IMR-90 (cell line): ENCODE results near the gene LHPP. TPM values are rescaled to one million over a fixed set of nuclear protein-coding genes. Genes with fewer than 3 reads are reported as not detected.

Experiments used
- ATAC-seq: fragments of 200-7000 bp; cut with Tn5 transposase; 2 replicates; pipeline ENCODE4 v1.9.1; 2020; ENCODE audit warnings: low read depth, mild to moderate bottlenecking, moderate library complexity
- BruUV-seq: library from RNA; stranded (reverse); fragments of 400-500 nt; replicated peaks from 2 replicates; lab custom pipeline; 2021; lab: Mats Ljungman, UMichigan
- CTCF ChIA-PET: fragments of 300-600 bp; formaldehyde crosslinking; extraction: SDS; loops from one replicate; lab custom pipeline; 2021; ENCODE audit warnings: antibody characterized with exemption; lab: Yijun Ruan, JAX
- POLR2A ChIA-PET: fragments of 300-600 bp; sonication (Branson Sonifier 250); formaldehyde crosslinking; loops from one replicate; lab custom pipeline; 2022; ENCODE audit warnings: antibody characterized with exemption; ENCODE audit not compliant: unreplicated experiment; lab: Charles Lee
- DNase-seq: peaks from one replicate; pipeline ENCODE4 v3.0.0; 2013
- H2AFZ ChIP-seq: replicated peaks from 2 replicates; pipeline ENCODE3; 2013; ENCODE audit warnings: low read length, mild to moderate bottlenecking; ENCODE audit not compliant: poor library complexity
- H2AK5ac ChIP-seq: 2 replicates; pipeline ENCODE4 v1.6.1; 2013; ENCODE audit warnings: low read depth, low read length, inconsistent platforms
- H2AK9ac ChIP-seq: replicated peaks from 2 replicates; pipeline ENCODE3; 2013; ENCODE audit warnings: mild to moderate bottlenecking, low read depth, low read length, moderate library complexity; ENCODE audit not compliant: poor library complexity
- H2BK120ac ChIP-seq: 2 replicates; pipeline ENCODE4 v1.6.1; 2013; ENCODE audit warnings: low read depth, low read length, inconsistent platforms
- H2BK15ac ChIP-seq: 3 replicates; pipeline ENCODE4 v1.6.1; 2013; ENCODE audit warnings: low read depth, low read length, inconsistent platforms
- H2BK20ac ChIP-seq: 2 replicates; pipeline ENCODE4 v1.6.1; 2013; ENCODE audit warnings: low read depth, mild to moderate bottlenecking, inconsistent platforms, low read length, moderate library complexity
- H2BK5ac ChIP-seq: 2 replicates; pipeline ENCODE4 v1.6.1; 2013; ENCODE audit warnings: mild to moderate bottlenecking, low read depth, low read length, inconsistent platforms; ENCODE audit not compliant: poor library complexity, severe bottlenecking
- H3K14ac ChIP-seq: replicated peaks from 2 replicates; pipeline ENCODE4 v1.6.1; 2013; ENCODE audit warnings: low read depth, low read length, inconsistent platforms
- H3K18ac ChIP-seq: 2 replicates; pipeline ENCODE4 v1.6.1; 2013; ENCODE audit warnings: low read depth, low read length, control low read depth
- H3K23ac ChIP-seq: 2 replicates; pipeline ENCODE4 v1.6.1; 2013; ENCODE audit warnings: low read depth, low read length, inconsistent platforms
- H3K27ac ChIP-seq: 2 replicates; pipeline ENCODE4 v1.5.1; 2013; ENCODE audit warnings: mild to moderate bottlenecking, control low read depth, low read length; ENCODE audit not compliant: insufficient read depth
- H3K27me3 ChIP-seq: 2 replicates; pipeline ENCODE4 v1.6.1; 2013; ENCODE audit warnings: low read length; ENCODE audit not compliant: control insufficient read depth, insufficient read depth
- H3K36me3 ChIP-seq: 2 replicates; pipeline ENCODE4 v1.6.1; 2013; ENCODE audit warnings: low read length, mixed read lengths; ENCODE audit not compliant: control insufficient read depth, insufficient read depth
- H3K4ac ChIP-seq: 2 replicates; pipeline ENCODE4 v1.6.1; 2013; ENCODE audit warnings: low read depth, low read length, inconsistent platforms
- H3K4me1 ChIP-seq: 2 replicates; pipeline ENCODE4 v1.6.1; 2013; ENCODE audit warnings: low read length, mixed read lengths; ENCODE audit not compliant: control insufficient read depth, insufficient read depth
- H3K4me2 ChIP-seq: 2 replicates; pipeline ENCODE4 v1.6.1; 2013; ENCODE audit warnings: low read depth, mild to moderate bottlenecking, control low read depth, low read length, moderate library complexity
- H3K4me3 ChIP-seq: 2 replicates; pipeline ENCODE4 v1.5.1; 2013; ENCODE audit warnings: low read depth, mild to moderate bottlenecking, control low read depth, low read length, moderate library complexity; ENCODE audit not compliant: insufficient read depth
- H3K56ac ChIP-seq: 2 replicates; pipeline ENCODE4 v1.6.1; 2013; ENCODE audit warnings: low read length, inconsistent platforms; ENCODE audit not compliant: insufficient read depth; ENCODE audit errors: extremely low read depth
- H3K79me1 ChIP-seq, 2 experiments: 2 replicates each; pipeline ENCODE4 v1.6.1; 2013; ENCODE audit warnings: low read length in 2 of 2, inconsistent platforms in 1 of 2, low read depth in 1 of 2
- H3K9ac ChIP-seq: 2 replicates; pipeline ENCODE4 v1.6.1; 2013; ENCODE audit warnings: low read depth, low read length, control low read depth
- H3K9me1 ChIP-seq: 2 replicates; pipeline ENCODE4 v1.6.1; 2013; ENCODE audit warnings: low read length, inconsistent platforms; ENCODE audit not compliant: insufficient read depth
- H3K9me3 ChIP-seq: 2 replicates; pipeline ENCODE4 v1.6.1; 2013; ENCODE audit warnings: low read length; ENCODE audit not compliant: control insufficient read depth, insufficient read depth
- H4K20me1 ChIP-seq: 2 replicates; pipeline ENCODE4 v1.6.1; 2013; ENCODE audit warnings: low read length, inconsistent platforms; ENCODE audit not compliant: insufficient read depth
- H4K5ac ChIP-seq: 2 replicates; pipeline ENCODE4 v1.6.1; 2013; ENCODE audit warnings: mild to moderate bottlenecking, low read depth, low read length, control low read depth
- H4K8ac ChIP-seq, 2 experiments: 2 replicates each; pipeline ENCODE4 v1.6.1; 2013; ENCODE audit warnings: low read depth in 2 of 2, low read length in 2 of 2, control low read depth in 1 of 2, inconsistent platforms in 1 of 2
- H4K91ac ChIP-seq: 2 replicates; pipeline ENCODE4 v1.6.1; 2013; ENCODE audit warnings: low read depth, low read length, inconsistent platforms; ENCODE audit not compliant: insufficient read depth
- MXI1 ChIP-seq: IDR thresholded peaks from 2 replicates; pipeline ENCODE4 v1.6.1; 2012; ENCODE audit warnings: low read depth, mild to moderate bottlenecking, low read length, moderate library complexity, borderline replicate concordance
- WGBS, 2 experiments: methylation state at CpG; one replicate each; pipeline versions ENCODE4 v1.1.5 to v1.1.7; 2013; ENCODE audit warnings: missing lambda C conversion rate in 2 of 2; ENCODE audit not compliant: insufficient read length in 1 of 2; ENCODE audit errors: extremely low coverage in 2 of 2; 5-methylcytosine and 5-hydroxymethylcytosine counted together
- dilution Hi-C: fragments of 300-500 bp; cut with HindIII; formaldehyde crosslinking; loops from one replicate; pipeline ENCODE4 v1.14.3; 2018; ENCODE audit warnings: low sequenced_read_pairs; ENCODE audit not compliant: unreplicated experiment
- in situ Hi-C: fragments of 300-500 bp; cut with MboI; formaldehyde crosslinking; loops from 3 replicates; pipeline ENCODE4 v1.14.3; 2019; ENCODE audit warnings: low sequenced_read_pairs, inconsistent platforms, mixed read lengths
- intact Hi-C: fragments of 100-400 bp; cut with micrococcal nuclease; formaldehyde crosslinking; loops from 2 replicates; pipeline ENCODE4 v1.10.0; 2022
- polyA plus RNA-seq, 3 experiments: library from polyadenylated mRNA; depleted of rRNA; stranded (reverse); fragments of >200 nt; gene quantifications; 2 replicates each; pipeline ENCODE4 v1.2.3, GENCODE V29; 2012; ENCODE audit warnings: low replicate concordance in 1 of 3
- total RNA-seq: library from RNA; depleted of rRNA; stranded (reverse); fragments of >200 nt; gene quantifications from 2 replicates; pipeline ENCODE4 v1.2.3, GENCODE V29; 2012

The LHPP gene
- total and polyA plus RNA-seq, 2 of the 4 experiments (the other 2 are of a cell fraction): 2.7 to 8.3 TPM

- CTCF ChIA-PET: no interaction called here
- H2AK5ac ChIP-seq: no peak overlapping the region
- no peak overlapping the region for H2BK5ac ChIP-seq
- H4K91ac ChIP-seq: no peak overlapping the region
- H4K5ac ChIP-seq: no peak overlapping the region
- H3K14ac ChIP-seq: no peak overlapping the region
- no peak overlapping the region for H3K18ac ChIP-seq
- no peak overlapping the region for H2AK9ac ChIP-seq
- no peak overlapping the region for H3K56ac ChIP-seq
- no peaks in the 10 kb centered on the region for H3K9me1 ChIP-seq
- no peak for ATAC-seq
- no peaks in the 10 kb centered on the region for H3K4me1 ChIP-seq
- no peak overlapping the region for H3K4ac ChIP-seq
- H3K27ac ChIP-seq: no peak overlapping the region
- WGBS, 2 experiments: 89% methylated on average over 3 of the region's 7 CpGs; no CpG with 5 or more reads in 1 of the 2 experiments
- TF ChIP-seq MXI1: no peak
- H2BK20ac ChIP-seq: no peak overlapping the region
- no peak overlapping the region for H2BK15ac ChIP-seq
- no peak overlapping the region for H4K8ac ChIP-seq
- dilution Hi-C loops: no loop called here
- no peaks in the 10 kb centered on the region for H3K79me1 ChIP-seq
- no TSS peak for BruUV-seq
- H2BK120ac ChIP-seq: no peak overlapping the region
- POLR2A ChIA-PET: no interaction called here
- intact Hi-C loops: no loop called here
- H2AFZ ChIP-seq: no peak overlapping the region
- no peak overlapping the region for H3K9ac ChIP-seq
- DNase-seq: no peak
- H3K27me3 ChIP-seq: peaks cover 4% of the 10 kb centered on the region; the same call in 1 of the 2 replicates
- no peak overlapping the region for H3K4me2 ChIP-seq
- in situ Hi-C loops: no loop called here
- H3K9me3 ChIP-seq: no peaks in the 10 kb centered on the region
- no peaks in the 10 kb centered on the region for H3K36me3 ChIP-seq
- no peaks in the 10 kb centered on the region for H4K20me1 ChIP-seq
- H3K23ac ChIP-seq: no peak overlapping the region
- no peak overlapping the region for H3K4me3 ChIP-seq
Observed at GRCh38 chr10:124599588-124600050, 138.0 kb downstream of the LHPP start.
